Stomach (tissue), 4 donors: ENCODE measurements around the gene TBC1D3B.

ENCODE experiments used
- CTCF ChIP-seq, 7 experiments: fragments of 450-650 bp in 4 of 7; fragments of 200-600 bp in 3 of 7; sonication (generic) in 3 of 7; IDR thresholded peaks; one replicate each; pipeline ENCODE4 v1.5.1; 2016 to 2019; ENCODE audit warnings: antibody characterized with exemption in 7 of 7, control low read depth in 2 of 7, mild to moderate bottlenecking in 1 of 7
- EP300 ChIP-seq: sonication (generic); formaldehyde crosslinking; IDR thresholded peaks from one replicate; pipeline ENCODE4 v1.6.1; 2017; ENCODE audit warnings: antibody characterized with exemption

GRCh38 chr17:36131931-36132330 is 44.5 kb downstream of the TBC1D3B start:
- TF ChIP-seq CTCF (IDR thresholded peaks at IDR 0.05) (no peak), EP300 (no peak)
